HG03097 (cell line): ENCODE measurements around the gene CKLF.
"Not testable (repeated sequence)": the region's sequence is repeated elsewhere in the genome, so short reads cannot be mapped to it uniquely, and the experiment has no call there.

Source experiments
- ATAC-seq: cut with Tn5 transposase; IDR thresholded peaks from one replicate; pipeline ENCODE4 v1.9.1; 2021; ENCODE audit not compliant: unreplicated experiment, low FRiP score

Gene CKLF

GRCh38 chr16:66566051-66566901, 13.9 kb downstream of the CKLF start, which contains the start of gene CMTM1:
TSS of gene CMTM1 (plus strand) at chr16:66566439. CDS start at chr16:66566514, 75 bp downstream.
- ATAC-seq: no peak

GRCh38 chr16:66567270-66567669, 14.9 kb downstream of the CKLF start:
- ATAC-seq: not testable (repeated sequence)

GRCh38 chr16:66568355-66568754, 16.0 kb downstream of the CKLF start:
- ATAC-seq: no peak

GRCh38 chr16:66569131-66569530, 16.8 kb downstream of the CKLF start:
- no peak for ATAC-seq

GRCh38 chr16:66569827-66570405, 17.5 kb downstream of the CKLF start:
- ATAC-seq: no peak

- no peak for ATAC-seq
Measured at GRCh38 chr16:66572356-66572755, 20.0 kb downstream of the CKLF start.

- no peak for ATAC-seq
Measured at GRCh38 chr16:66574081-66574480, 21.7 kb downstream of the CKLF start.

GRCh38 chr16:66574531-66574930, 22.2 kb downstream of the CKLF start:
- no peak for ATAC-seq

- no peak for ATAC-seq
Measured at GRCh38 chr16:66575060-66575459, 22.7 kb downstream of the CKLF start.

GRCh38 chr16:66576296-66576695, 23.9 kb downstream of the CKLF start:
- no peak for ATAC-seq

GRCh38 chr16:66578651-66579531, 26.5 kb downstream of the CKLF start, which contains the start of gene CMTM2:
TSS of gene CMTM2 (plus strand) at chr16:66579463. CDS start at chr16:66579608, 145 bp downstream.
- ATAC-seq: no peak

- ATAC-seq: no peak
Measured at GRCh38 chr16:66580605-66581209, 28.3 kb downstream of the CKLF start.

GRCh38 chr16:66581246-66581952, 29.0 kb downstream of the CKLF start:
- no peak for ATAC-seq

- no peak for ATAC-seq
Measured at GRCh38 chr16:66585481-66586239, 33.3 kb downstream of the CKLF start.

- ATAC-seq: no peak
Measured at GRCh38 chr16:66587881-66588600, 35.7 kb downstream of the CKLF start.

GRCh38 chr16:66588981-66589713, 36.8 kb downstream of the CKLF start:
- ATAC-seq: no peak

GRCh38 chr16:66590322-66590721, 37.9 kb downstream of the CKLF start:
- no peak for ATAC-seq

GRCh38 chr16:66591018-66591417, 38.6 kb downstream of the CKLF start:
- no peak for ATAC-seq
